GM11168 (cell line): ENCODE data around the gene TMEM97.

Source experiments
- in situ Hi-C: fragments of 300-500 bp; cut with MboI; formaldehyde crosslinking; loops from one replicate; pipeline ENCODE4 v1.12.0; 2022; ENCODE audit warnings: low sequenced_read_pairs; ENCODE audit not compliant: unreplicated experiment

Gene TMEM97

DNA sequence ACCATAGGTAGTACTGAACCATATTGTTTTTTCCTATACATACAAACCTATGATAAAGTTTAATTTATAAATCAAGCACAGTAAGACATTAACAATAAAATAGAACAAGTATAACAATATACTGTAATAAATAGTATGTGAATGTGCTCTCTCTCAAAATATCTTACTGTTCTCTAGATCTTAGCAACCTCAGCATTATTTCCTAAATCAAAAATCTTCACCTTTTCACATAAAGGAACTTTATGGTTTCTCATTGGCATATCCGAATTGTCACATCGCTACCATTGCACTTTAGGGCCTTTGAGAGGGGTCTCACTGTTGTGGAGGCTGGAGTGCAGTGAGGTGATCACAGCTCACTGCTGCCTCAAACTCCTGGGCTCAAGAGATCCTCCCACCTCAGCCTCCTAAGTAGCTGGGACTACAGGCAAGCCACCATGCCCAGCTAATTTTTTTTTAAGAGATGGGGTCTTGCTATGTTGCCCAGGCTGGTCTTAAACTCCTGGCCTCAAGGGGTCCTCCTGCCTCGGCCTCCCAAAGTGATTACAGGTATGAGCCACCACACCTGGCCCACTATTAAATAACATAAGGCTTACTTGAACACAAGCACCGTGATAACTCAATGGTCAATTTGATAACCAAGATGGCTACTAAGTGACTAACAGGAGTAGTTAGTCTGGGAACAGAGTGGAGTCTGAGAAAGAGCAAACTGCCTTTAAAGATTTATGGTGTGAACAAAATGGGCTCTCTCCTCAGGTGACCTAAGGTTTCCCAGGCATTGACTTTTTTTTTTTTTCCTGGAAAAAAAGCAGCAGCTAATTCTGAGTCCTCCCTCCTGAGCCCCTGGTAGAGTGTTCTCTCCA is 2.9 kb upstream of the TMEM97 start:
- in situ Hi-C loops = no loop called here

DNA sequence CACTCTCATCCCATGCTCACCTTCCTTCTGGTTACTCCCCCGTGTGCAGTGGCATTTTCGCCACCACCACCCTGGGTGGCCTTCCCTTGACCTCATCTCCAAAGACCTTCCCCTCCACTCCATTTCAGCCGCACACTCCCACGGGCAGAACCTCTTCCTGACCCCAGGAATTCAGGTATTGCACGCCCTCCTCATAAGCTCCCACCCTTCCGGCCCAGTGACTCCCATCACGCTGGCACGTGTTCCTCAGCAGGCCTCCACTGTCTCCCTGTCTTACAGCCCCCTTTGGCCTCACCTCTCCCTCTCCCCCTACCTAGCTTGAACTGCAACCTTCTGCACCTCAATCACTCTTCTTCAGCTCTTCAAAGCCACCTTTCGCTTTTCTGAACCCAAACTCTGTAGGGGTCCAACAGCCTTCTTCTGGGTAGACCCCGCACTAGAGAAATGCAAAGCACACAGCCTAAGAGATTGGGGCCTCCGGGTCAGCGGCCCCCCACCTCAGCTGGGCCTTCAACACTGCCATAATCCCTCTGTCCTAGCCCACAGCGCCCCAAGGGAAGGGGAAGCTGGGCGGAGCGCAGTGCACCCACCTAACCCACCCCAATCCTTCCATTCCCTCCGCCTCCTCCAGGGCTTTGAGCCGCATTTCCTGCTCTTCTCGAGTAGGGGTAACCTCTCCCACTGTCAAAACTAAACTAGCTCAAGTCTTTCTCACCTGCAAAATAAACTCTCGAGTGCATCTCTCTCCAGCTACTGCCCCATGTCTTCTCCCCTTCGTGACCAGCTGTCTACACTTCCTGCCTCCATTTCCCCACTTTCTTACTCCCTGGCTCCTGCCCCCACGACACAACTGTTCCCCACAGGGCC is 1.7 kb upstream of the TMEM97 start:
- in situ Hi-C loops = no loop called here

DNA sequence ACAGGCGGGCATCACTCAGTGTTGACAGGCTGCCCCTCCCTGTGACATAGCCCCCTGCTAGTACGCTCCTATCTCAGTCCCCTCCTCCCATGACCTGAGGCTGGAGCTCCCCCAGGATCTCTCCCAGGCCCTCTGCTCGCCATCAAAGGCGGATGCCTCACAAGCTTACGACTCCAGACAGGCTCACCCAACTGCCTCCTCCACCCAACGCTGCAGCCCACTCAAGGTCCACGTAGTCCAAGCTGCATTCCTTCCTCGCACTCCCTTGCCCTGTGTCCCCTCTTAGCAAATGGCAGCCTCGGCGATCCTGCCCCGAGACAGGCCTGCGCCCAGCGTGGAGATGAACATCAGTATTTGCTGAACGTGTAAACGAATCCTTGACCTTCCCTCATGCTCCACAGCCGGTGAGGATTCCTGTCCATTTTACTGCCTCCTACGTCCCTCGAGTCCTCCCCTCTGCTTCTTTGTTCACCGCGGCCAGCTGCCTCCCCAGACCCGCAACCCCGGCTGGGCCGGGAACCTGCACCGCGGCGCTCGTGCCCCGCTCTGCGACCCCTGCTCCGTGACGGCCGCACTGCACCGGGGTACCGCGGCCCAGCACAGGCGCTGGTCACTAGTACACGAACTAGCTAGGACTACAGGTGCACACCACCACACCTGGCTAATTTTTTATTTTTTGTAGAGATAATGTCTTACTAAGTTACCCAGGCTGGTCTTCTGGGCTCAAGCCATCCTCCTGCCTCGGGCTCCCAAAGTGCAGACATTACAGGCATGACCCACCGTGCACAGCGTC is 838 bp upstream of the TMEM97 start:
- in situ Hi-C loops = no loop called here

DNA sequence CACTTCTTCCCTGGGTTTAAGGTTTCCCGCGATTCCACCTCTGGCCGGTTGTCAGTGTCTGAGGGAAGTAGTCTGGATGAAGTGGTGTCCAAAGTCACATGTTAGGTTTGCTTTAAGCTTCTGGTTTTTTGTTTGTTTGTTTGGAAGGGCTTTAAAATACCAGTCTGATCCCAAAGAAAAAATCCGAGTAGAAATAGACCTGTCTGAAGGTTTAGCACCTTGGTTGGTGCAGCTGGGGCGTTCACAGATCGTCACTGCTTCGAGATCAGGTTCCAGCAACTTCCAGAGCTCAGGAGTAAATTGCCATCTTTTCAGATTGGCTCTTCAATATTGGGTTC is 567 bp downstream of the TMEM97 start:
- in situ Hi-C loops = no loop called here

DNA sequence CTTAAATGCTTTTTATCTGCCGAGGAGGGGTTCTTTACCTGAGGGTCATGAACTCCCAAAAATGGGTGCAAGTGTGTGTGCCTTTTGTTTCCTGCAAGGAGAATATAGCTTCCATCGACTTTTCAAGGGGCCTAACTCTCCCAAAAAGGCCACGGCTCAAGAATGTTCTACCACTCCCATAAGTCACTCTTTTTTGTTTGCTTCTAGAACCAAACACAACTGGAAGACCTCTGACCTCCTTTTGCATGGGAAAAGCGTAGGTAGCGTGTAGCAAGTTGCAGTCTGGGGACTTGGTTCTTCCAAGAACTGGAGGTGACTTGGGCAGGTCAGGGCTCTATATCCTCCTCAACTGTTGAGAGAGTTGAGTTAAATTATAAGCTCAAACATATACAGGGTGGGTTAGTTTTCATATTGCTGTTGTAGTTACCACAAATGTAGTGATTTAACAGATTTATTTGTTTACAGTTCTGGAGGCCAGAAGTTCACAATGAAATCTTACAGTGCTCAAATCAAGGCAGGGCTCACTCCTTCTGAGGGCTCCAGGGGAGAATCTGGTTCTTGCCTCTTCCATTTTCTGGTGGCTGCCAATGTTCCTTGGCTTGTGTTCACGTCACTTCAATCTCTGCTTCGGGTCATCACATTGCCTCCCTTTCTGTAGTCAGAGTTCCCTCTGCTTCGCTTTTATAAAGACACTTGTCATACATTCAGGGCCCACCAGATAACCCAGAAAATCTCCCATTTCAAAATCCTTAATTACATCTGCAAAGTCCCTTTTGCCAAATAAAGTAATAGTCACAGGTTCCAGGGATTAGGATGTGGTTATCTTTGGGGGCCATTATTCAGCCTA is 1.4 kb downstream of the TMEM97 start:
- in situ Hi-C loops = no loop called here

DNA sequence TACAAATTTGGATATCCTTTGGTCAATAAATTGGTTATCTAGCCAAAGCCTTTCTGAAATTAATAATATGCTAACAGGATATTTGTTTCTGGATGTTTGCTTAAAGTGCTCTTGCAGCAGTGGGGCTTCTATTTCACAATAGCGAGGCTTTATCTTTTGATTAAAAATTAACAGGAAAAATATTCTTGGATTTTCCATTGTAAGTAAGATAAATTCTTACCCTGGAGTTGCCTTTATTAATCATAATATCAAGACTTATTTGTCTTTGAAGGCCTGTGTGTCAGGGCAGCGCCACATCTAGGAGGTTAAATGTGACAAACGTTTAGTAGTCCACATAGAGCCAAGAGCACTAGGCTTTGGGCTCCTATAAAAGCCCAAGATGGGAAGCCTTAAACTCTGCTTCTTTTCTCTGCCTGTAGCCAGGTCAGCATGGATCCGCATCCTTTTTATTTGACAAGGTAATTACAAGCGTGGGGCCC is 5.3 kb downstream of the TMEM97 start:
- in situ Hi-C loops = no loop called here

DNA sequence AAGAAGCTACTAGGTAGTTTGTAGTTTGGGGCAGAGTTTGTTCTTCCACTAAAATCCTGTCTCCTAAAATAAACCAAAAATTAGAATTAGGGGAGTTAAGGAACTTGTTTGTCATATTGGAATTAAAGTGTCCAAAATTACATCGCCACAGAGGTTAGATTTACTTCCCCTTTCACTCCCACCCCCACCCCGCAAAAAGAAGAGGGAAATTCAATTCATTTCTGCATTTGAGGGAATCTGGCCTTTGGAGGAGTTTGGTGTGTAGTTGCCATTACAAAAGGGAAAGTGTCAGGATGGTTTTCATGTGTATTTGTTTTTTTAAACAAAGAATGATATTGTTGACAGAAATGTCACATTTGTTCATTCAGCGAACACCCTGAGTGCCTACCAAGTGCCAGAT is 5.8 kb downstream of the TMEM97 start:
- in situ Hi-C loops = no loop called here

DNA sequence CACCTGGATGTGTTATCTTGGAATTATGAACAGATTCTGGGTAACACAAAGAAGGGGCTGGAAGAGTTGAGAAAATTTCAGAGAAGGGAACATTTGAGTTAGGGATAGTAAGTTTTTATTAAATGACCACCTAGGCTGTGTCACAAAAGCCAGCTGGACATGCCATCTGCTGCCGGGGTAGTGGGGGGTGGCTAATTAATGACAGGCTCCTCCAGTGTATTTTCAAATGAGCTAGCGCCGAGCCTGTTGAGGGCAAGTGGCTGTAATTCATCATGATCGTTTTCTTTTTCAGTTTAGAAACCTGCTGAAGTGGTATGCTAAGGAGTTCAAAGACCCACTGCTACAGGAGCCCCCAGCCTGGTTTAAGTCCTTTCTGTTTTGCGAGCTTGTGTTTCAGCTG is 6.2 kb downstream of the TMEM97 start:
- in situ Hi-C loops = no loop called here

DNA sequence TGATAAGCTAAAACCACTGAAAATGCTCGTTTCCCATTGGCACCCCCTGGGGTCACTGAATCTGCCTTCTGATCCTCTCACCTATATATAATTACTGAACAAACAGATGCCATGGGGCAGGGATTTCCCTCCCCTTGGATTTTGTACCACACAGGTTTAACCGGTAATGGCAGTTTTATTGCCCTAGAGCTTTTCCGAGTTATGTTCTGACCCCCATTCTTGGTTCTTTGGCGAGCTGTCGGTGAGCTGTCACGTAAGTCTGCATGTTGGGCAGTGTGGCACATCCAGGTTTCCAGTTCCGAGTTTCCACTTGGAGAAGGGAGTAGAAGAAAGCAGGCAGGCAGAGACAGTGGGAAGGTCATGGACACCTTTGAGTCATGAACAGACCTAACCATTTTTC is 7.1 kb downstream of the TMEM97 start:
- in situ Hi-C loops = no loop called here

DNA sequence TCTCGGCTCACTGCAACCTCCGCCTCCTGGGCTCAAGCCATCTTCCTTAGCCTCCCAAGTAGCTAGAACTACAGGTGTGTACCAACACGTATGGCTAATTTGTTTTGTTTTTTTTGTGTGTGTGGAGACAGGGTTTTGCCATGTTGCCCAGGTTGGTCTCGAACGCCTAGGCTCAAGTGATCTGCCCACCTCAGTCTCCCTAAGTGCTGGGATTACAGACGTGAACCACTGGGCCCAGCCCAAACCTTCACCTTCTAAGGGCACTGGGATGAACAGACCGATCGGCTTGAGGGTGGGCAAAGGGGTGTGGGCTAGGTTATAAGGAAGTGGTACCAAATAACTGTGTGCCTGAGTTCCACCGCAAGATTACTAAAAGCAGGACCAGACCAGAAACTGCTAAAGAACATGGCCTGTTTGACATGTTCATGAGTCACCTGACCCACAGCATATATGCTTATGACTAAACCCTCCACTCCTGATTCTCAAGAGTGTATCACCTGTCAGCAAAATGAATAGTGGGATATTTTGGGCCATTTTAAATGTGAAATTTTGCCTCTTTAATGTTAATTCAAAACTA is 8.1 kb downstream of the TMEM97 start:
- in situ Hi-C loops = no loop called here

DNA sequence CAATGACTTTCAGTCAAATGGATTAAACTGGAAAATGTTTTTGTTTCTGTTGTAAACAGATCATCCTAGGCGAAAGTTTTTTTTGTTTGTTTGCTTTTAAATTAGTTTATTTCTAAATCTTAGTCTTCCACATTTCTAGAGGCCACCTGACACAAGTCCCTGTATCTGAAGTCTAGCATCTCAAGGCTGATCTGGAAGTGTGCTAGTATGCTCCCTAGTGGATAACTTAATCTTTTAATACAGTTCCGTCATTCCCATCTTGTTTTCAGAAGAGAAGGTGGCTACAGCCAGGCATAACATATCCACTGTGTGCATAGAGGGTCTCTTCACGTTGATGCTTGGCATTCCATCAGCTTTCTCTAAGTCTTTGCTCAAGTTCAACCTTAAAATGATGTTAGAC is 8.7 kb downstream of the TMEM97 start:
- in situ Hi-C loops = no loop called here

DNA sequence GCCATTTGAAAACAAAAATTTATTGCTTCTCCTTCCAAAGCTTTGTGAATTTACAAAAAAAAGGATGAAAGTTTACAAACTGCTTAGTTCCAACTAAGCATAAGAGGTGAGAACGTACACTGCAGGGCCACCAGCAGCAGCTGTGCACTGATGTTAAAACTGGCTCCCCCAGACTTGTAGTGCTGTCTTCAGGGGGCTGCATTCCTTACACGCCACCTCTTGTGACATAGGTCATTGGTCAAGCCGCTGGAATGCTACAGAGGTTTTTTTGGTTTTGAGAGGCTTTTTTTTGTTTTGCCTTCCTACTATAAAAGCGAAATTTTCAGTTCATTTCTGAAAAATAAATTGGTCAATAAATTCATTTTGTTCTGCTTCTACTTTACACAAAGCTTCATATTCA is 9.3 kb downstream of the TMEM97 start:
- in situ Hi-C loops = no loop called here

DNA sequence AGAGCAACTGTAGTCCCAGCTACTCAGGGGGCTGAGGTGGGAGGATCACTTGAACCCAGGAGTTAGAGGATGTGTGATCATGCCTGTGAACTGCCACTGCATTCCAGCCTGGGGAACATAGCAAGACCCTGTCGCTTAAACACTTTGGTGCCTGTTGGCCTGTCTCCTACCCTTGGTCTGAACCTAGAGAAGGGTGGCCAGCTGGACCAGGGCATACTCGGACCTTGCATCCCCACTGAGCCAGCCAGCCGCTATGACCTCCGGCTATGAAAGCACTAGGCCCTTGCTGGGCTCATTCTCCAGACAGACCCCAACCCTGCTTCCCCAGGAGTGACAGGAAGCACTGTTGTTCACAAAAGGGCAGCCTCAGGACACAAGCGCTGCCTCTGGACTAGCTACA is 11.7 kb downstream of the TMEM97 start:
- in situ Hi-C loops = no loop called here

DNA sequence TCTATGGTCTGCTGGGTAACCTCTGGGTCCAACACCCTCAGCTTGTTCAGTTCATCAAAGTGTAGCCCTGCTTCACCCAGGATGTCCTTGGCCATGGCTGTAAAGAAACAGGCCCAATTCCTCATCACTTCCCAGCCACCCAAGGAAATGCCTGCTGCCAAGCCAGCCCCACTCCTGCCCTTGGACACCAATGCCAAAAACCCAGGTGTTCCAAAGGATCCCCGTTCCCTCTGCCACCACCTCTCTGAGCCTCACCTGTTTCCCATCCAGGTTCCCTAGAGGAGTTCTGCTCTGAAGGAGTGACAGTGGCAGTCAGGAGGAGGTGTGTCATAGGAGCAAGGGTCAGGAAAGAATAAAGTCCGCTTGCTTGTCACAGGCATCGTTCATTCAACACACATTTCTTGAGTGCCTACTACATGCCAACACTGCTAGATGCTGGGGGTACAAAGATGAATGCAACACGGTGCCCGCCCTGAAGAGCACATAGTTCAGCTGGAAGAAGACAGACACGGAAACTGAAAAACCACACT is 13.0 kb downstream of the TMEM97 start:
- in situ Hi-C loops = no loop called here

DNA sequence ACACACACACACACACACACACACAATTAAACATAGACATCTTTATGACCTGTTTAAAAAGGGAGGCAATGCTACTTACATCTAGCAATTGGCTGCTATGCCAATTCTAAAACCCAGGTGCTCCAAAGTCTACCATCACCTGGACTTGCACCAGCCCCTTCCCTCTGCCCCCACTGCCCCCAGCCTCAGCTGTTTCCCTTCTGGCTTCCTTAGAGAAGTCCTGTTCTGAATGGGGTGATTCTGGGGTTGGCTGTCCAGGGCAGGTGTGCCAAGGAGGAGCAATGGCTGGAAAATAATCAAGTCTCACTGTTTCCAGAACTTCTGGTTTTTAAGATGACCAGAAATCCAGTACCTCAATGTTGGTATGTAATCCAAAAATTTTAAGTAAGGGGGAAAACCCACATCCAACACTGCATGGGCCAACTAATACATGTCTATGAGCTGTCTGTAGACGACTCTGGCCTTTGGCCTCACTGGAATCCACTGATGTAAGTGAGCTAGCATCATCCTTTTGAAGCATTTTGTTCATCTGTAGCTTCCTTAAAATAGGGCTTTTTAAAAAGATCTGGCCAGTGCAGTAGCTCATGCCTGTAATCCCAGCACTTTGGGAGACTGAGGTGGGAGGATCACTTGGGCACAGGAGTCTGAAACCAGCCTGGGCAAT is 14.2 kb downstream of the TMEM97 start:
- in situ Hi-C loops = no loop called here

DNA sequence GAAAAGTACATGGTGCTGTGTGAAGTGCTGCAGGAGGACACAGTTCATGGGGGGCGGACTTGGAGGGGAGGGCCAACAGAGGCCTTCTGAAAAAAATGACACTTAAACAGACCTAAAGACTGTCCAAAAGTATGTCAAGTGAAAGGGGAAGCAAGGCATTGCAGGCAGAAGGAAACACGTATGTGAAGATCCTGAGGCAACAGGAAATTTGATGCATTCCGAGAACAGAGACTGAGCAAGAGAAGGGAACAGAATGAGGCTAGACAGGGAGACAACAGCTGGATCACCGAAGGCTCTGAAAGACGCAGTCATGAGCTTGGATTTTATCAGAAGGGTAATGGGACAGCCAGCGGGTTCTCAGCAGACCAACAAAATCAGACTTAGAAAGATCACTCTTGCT is 15.2 kb downstream of the TMEM97 start:
- in situ Hi-C loops = no loop called here

DNA sequence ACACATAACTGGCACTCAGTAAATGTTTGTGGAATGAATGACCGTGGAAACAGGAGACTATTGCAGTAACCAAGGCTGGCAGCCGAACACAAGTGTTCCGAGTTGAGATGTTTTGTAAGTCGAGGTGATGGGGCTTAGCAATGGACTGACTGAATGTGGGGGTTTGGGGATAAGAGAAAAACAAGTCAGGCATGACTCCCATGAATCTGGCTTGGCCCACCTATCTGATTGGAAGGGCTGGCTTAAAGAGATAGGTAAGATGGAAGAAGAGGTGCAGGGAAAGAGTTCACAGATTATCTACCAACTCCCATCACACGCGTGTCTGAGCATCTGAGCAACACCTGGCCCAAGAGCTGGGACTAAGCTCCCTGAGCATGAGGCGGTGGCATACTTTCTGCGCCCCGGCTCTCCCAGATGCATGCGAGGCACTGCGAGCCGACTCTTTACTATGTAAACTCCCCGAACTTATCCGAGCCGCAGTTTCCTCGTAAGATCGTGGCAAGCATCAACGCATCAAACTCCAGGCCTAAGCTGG is 15.7 kb downstream of the TMEM97 start:
- in situ Hi-C loops = no loop called here

DNA sequence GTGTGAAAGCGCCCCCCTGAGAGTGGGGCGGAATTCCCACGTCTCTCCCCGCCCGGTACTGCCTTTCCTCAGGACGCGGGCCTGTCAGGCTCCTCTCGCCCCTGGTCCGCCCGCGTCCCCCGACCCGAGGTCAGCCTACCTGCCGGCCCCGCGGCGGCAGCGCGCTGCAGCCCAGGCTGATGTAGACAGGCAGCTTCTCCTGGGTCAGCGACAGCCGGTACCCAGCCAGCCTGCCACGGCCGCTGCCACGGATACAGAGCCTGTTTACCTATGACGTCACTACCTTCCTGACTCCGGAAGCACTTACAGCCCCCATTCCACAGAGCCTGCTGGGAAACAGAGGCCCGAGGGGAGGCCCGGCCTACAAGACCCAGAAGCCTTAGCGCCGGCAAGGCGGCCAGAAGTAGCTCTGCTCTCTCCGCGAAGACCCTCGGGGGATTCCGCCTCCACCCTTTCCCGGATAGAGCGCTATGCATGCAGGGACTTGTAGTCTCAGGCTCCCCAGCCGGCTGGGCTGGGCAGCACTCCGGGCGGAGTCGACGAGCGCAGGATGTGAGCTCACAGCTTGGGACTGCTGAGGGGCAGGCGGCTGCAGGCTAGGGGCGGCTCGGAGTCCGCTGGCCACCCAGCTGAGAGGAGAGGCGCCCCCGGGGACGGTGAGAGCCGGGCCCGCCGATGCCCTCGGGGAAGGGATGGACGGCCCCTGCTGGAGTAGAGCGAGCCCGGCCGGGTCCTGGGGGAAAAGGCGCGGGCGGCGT is 16.4 kb downstream of the TMEM97 start, which contains the start of the genes IFT20 and TNFAIP1:
TSS of gene IFT20 (minus strand) at position 272 of the 758 bp plus-strand sequence. CDS start 3,487 bp downstream, outside the sequence.
TSS of gene TNFAIP1 (plus strand) at position 561 of the 758 bp plus-strand sequence. CDS start 3,761 bp downstream, outside the sequence.
- in situ Hi-C loops = no loop called here
